WI38 (cell line): Measurements from ENCODE around the gene RNH1.
"Not testable (repeated sequence)": the region's sequence is repeated elsewhere in the genome, so short reads cannot be mapped to it uniquely, and the experiment has no call there.

ENCODE experiments used
- H3K4me3 ChIP-seq: 2 replicates; pipeline ENCODE4 v1.5.1; 2011; ENCODE audit warnings: low read depth, mild to moderate bottlenecking, control low read depth, low read length
- CTCF ChIP-seq: IDR thresholded peaks from 2 replicates; pipeline ENCODE4 v1.5.1; 2012; ENCODE audit warnings: low read depth, mild to moderate bottlenecking, control low read depth, low read length

RNH1 gene

GRCh38 chr11:521177-521688, 14.2 kb upstream of the RNH1 start:
- no peak overlapping the region for H3K4me3 ChIP-seq

GRCh38 chr11:520428-521176, 13.6 kb upstream of the RNH1 start:
- H3K4me3 ChIP-seq: no peak overlapping the region
- no peak for TF ChIP-seq CTCF

More at GRCh38 chr11:521177-521688, 14.2 kb upstream of the RNH1 start:
- TF ChIP-seq CTCF: no peak

GRCh38 chr11:518463-519202, 11.6 kb upstream of the RNH1 start:
- peak; percentile 77 for TF ChIP-seq CTCF
- no peak overlapping the region for H3K4me3 ChIP-seq

GRCh38 chr11:516918-517685, 10.1 kb upstream of the RNH1 start:
- H3K4me3 ChIP-seq: not testable (repeated sequence)

GRCh38 chr11:516400-516799, 9.4 kb upstream of the RNH1 start:
- no peak for TF ChIP-seq CTCF
- no peak overlapping the region for H3K4me3 ChIP-seq

- TF ChIP-seq CTCF: no peak
- no peak overlapping the region for H3K4me3 ChIP-seq
These were observed 8.1 kb upstream of the RNH1 start for GRCh38 chr11:515131-515530.

GRCh38 chr11:514606-515005, 7.6 kb upstream of the RNH1 start:
- TF ChIP-seq CTCF: no peak
- H3K4me3 ChIP-seq: no peak overlapping the region
